Heart left ventricle (tissue), 16 donors: ENCODE measurements around the gene GOLGA2. TPM values are rescaled to one million over a fixed set of nuclear protein-coding genes. Genes with fewer than 3 reads are reported as not detected.

Experiments
- ATAC-seq, 4 donors: fragments of 200-7000 bp; cut with Tn5 transposase; one replicate each; pipeline ENCODE4 v1.9.1; 2020 to 2022; ENCODE audit warnings: moderate library complexity in 4 of 4, mild to moderate bottlenecking in 3 of 4, moderate number of reproducible peaks in 1 of 4
- DNase-seq, 5 donors: peaks; one replicate each; pipeline ENCODE4 v3.0.0-alpha.2; 2020
- H3K27ac ChIP-seq, 12 donors: fragments of 200-600 bp; sonication (generic) in 4 of 12; one replicate each; pipeline versions ENCODE4 v1.5.0 to v1.8.0; 2016 to 2022; ENCODE audit warnings: mild to moderate bottlenecking in 2 of 12
- H3K27me3 ChIP-seq, 9 donors: fragments of 200-600 bp; sonication (generic) in 2 of 9; one replicate each; pipeline versions ENCODE4 v1.5.1 to v1.8.0; 2016 to 2022; ENCODE audit warnings: mild to moderate bottlenecking in 3 of 9
- H3K36me3 ChIP-seq, 9 donors: fragments of 200-600 bp; sonication (generic) in 2 of 9; one replicate each; pipeline versions ENCODE4 v1.5.0 to v1.8.0; 2018 to 2022; ENCODE audit warnings: mild to moderate bottlenecking in 2 of 9
- H3K4me1 ChIP-seq, 12 donors: fragments of 200-600 bp; sonication (generic) in 4 of 12; one replicate each; pipeline versions ENCODE4 v1.5.0 to v1.8.0; 2016 to 2022; ENCODE audit warnings: mild to moderate bottlenecking in 3 of 12
- H3K4me3 ChIP-seq, 12 donors: fragments of 200-600 bp; sonication (generic) in 4 of 12; one replicate each; pipeline versions ENCODE4 v1.5.0 to v1.8.0; 2017 to 2022; ENCODE audit warnings: mild to moderate bottlenecking in 9 of 12, moderate library complexity in 4 of 12
- H3K9me3 ChIP-seq, 12 donors: fragments of 200-600 bp; sonication (generic) in 4 of 12; one replicate each; pipeline versions ENCODE4 v1.5.0 to v1.8.0; 2016 to 2022; ENCODE audit warnings: mild to moderate bottlenecking in 1 of 12
- POLR2A ChIP-seq, 2 donors: fragments of 450-650 bp; IDR thresholded peaks; one replicate each; pipeline ENCODE4 v1.6.1; 2017; ENCODE audit warnings: antibody characterized with exemption in 2 of 2, mild to moderate bottlenecking in 2 of 2, moderate library complexity in 2 of 2
- WGBS, 4 donors: extraction: QIAGEN DNeasy Blood & Tissue Kit in 2 of 4; methylation state at CpG; one replicate each; pipeline versions ENCODE4 v1.1.5 to v1.1.7; 2013 to 2018; 5-methylcytosine and 5-hydroxymethylcytosine counted together
- intact Hi-C, 10 donors: fragments of 100-400 bp; cut with DNase I; formaldehyde crosslinking; loops; one replicate each; pipeline versions ENCODE4 v1.11.1 to v1.14.2; 2022
- polyA plus RNA-seq, 2 donors: library from polyadenylated mRNA; stranded (reverse); fragments of 200-250 nt; gene quantifications; one replicate each; pipeline ENCODE4 v1.2.3, GENCODE V29; 2013
- total RNA-seq, 9 donors: library from RNA; depleted of rRNA in 2 of 9; stranded (reverse); fragments of >200 nt in 2 of 9; fragmentation: NEBNext Ultra II Directional in 3 of 9; extraction: Animal tissue kit (Norgen Biotek cat#: 25700) in 3 of 9; gene quantifications; one replicate each; pipeline versions ENCODE4 v1.1.0 to v1.2.4, GENCODE V29; 2016 to 2023
- TF ChIP-seq, protein P1 (sequence below), 12 donors: fragments of 200-600 bp; sonication (generic) in 4 of 12; IDR thresholded peaks; one replicate each; pipeline versions ENCODE4 v1.5.0 to v1.8.0; 2018 to 2022; ENCODE audit warnings: antibody characterized with exemption in 12 of 12, mild to moderate bottlenecking in 5 of 12
- donor health status: ischemic (EF 13 %, LVEDD 7.1; RV severe dilation, severe dysfunction).
- donor health status: healthy with polysubstance abuse.
- donor health status: DM: no; HTN: yes; CAD: no.
- donor health status: DM: no; HTN: no; CAD: no.
- donor health status: ischemic (EF 25% LVEDD 6.9; RV normal size, moderate dysfunction).
- donor health status: ischemic (EF 25% LVEDD 5.7; RV mildly dilated, moderate dysfunction).
- donor health status: healthy.
- donor health status: DM: yes; HTN: yes; CAD: no.
- donor health status: ischemic (EF 35%, LVEDD 5.7; RV mildly dilated, moderate dysfunction).
- donor health status: nonischemic (EF 11% LVEDD 7.7; RV severe dilation, severe dysfunction).
- donor health status: DM: yes; HTN: yes; CAD: no.
- donor health status: PGD.
- donor health status: ischemic (EF 29% LVEDD 5.4; RV normal size, mild dysfunction).
- donor health status: nonischemic (EF 23%, LVEDD 6.1; RV moderate dilation, normal function).

GOLGA2 gene
- total and polyA plus RNA-seq, 11 donors: 68.5 to 144 (median 87.4) TPM

- no peaks in the 10 kb centered on the region for H3K4me1 ChIP-seq
- peak in 1 of 5 donors; percentile 6 for DNase-seq
- intact Hi-C loops: no loop called here
- no peak for TF ChIP-seq POLR2A (IDR thresholded peaks at IDR 0.05)
- TF ChIP-seq, protein P1, sequence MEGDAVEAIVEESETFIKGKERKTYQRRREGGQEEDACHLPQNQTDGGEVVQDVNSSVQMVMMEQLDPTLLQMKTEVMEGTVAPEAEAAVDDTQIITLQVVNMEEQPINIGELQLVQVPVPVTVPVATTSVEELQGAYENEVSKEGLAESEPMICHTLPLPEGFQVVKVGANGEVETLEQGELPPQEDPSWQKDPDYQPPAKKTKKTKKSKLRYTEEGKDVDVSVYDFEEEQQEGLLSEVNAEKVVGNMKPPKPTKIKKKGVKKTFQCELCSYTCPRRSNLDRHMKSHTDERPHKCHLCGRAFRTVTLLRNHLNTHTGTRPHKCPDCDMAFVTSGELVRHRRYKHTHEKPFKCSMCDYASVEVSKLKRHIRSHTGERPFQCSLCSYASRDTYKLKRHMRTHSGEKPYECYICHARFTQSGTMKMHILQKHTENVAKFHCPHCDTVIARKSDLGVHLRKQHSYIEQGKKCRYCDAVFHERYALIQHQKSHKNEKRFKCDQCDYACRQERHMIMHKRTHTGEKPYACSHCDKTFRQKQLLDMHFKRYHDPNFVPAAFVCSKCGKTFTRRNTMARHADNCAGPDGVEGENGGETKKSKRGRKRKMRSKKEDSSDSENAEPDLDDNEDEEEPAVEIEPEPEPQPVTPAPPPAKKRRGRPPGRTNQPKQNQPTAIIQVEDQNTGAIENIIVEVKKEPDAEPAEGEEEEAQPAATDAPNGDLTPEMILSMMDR (IDR thresholded peaks at IDR 0.05): no peak
- H3K4me3 ChIP-seq: no peak overlapping the region
- H3K27me3 ChIP-seq: no peaks in the 10 kb centered on the region
- 79 to 91% (median 89%) methylated on average over 10 of the region's 10 CpGs for WGBS, 4 donors
- H3K27ac ChIP-seq: no peak overlapping the region
- H3K36me3 ChIP-seq: peaks cover 4 to 93% (median 87%) of the 10 kb centered on the region in 9 donors
- ATAC-seq: no peak
- H3K9me3 ChIP-seq: no peaks in the 10 kb centered on the region
These were observed 10.4 kb downstream of the GOLGA2 start for GRCh38 chr9:128265348-128265847.

DNA sequence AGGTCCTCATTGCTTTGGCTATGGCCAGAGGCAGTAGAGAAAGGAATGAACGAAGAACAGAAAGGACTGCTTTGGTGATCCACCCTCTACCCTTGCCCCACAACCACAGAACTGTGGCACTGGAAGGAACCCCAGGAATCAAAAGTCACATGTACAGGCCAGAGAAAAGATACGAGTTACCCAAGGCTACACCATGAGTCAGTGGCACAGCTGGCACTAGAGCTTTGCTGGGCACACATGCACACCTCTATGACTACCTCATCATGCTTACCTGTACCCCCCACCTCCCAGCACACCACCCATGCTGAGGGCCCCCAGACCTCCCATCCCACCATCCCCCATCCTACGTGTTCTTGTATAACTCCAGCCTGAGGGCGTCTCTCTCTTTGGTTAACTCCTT lies 13.1 kb downstream of the GOLGA2 start:
- H3K27me3 ChIP-seq: no peaks in the 10 kb centered on the region
- 81 to 88% (median 85%) methylated on average over 4 of the region's 4 CpGs for WGBS, 4 donors
- intact Hi-C loops: no loop called here
- H3K4me3 ChIP-seq: no peak overlapping the region
- H3K9me3 ChIP-seq: no peaks in the 10 kb centered on the region
- TF ChIP-seq, protein P1 (IDR thresholded peaks at IDR 0.05): no peak
- TF ChIP-seq POLR2A (IDR thresholded peaks at IDR 0.05): no peak
- H3K27ac ChIP-seq: no peak overlapping the region
- H3K4me1 ChIP-seq: no peaks in the 10 kb centered on the region
- DNase-seq: no peak
- ATAC-seq: no peak
- peaks cover 4 to 99% (median 97%) of the 10 kb centered on the region in 9 donors for H3K36me3 ChIP-seq

DNA sequence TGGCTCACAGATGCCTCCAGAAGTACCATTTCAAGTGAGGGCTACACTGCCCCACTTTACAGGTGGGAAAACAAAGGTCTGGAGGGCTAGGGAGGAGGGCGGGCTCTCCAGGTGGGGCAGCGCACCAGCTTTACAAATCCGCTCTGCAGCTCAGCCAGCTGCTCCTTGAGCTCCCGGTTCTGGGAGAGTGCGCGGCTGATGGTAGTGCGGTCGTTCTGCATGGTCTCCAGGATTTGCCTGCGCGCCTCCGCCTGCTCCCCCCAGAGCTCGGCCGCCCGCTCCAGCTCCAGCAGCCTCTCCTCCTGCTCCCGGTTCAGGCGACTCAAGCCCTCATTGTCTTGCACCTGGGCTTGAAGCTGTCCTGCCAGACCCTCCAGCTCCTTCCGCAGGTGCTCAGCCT lies 15.5 kb downstream of the GOLGA2 start:
- Histone ChIP-seq H3K4me1 (peaks cover 0 to 3% (median 0%) of the 10 kb centered on the region in 12 donors), H3K4me3 (no peak overlapping the region), H3K27me3 (no peaks in the 10 kb centered on the region), H3K36me3 (peaks cover 4 to 99% (median 90%) of the 10 kb centered on the region in 9 donors), H3K9me3 (no peaks in the 10 kb centered on the region), H3K27ac (no peak overlapping the region)
- DNase-seq (no peak), ATAC-seq (no peak)
- 94 to 97% (median 95%) methylated on average over 14 to 17 of the region's 17 CpGs for WGBS, 4 donors
- intact Hi-C loops: no loop called here
- TF ChIP-seq, protein P1 (IDR thresholded peaks at IDR 0.05): no peak
- no peak for TF ChIP-seq POLR2A (IDR thresholded peaks at IDR 0.05)

DNA sequence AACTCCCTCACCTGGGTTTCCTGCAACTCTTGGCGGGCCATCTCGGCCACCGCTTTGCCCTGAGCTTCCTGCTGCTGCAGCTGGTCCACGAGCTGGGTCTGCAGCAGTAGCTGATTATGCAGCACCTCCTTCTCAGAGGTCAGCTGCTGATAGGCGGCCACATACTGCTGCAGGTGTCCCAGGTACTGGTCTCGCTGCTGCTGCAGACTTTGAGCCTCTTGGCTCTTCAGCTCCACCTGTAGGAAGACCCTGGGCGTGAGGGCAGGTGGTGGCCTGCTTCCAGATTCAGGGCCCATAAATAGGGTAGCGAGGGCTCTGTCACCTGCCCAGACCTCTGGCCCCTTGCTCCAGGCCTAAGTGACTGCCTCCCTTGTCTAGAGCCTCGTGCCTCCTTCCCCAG lies 16.7 kb downstream of the GOLGA2 start:
- intact Hi-C loops: loop anchor here in 1 of 10 donors (10.0 kb wide), 1 partner anchor 54 kb away; the partner anchor contains the start of gene DNM1
- no peak overlapping the region for H3K4me3 ChIP-seq
- H3K4me1 ChIP-seq: peaks cover 0 to 3% (median 0%) of the 10 kb centered on the region in 12 donors
- H3K9me3 ChIP-seq: no peaks in the 10 kb centered on the region
- ATAC-seq (no peak), DNase-seq (no peak)
- TF ChIP-seq POLR2A (IDR thresholded peaks at IDR 0.05): no peak
- TF ChIP-seq, protein P1 (IDR thresholded peaks at IDR 0.05): no peak
- no peak overlapping the region for H3K27ac ChIP-seq
- no peaks in the 10 kb centered on the region for H3K27me3 ChIP-seq
- 87 to 91% (median 88%) methylated on average over 9 of the region's 9 CpGs for WGBS, 4 donors
- peaks cover 4 to 88% (median 79%) of the 10 kb centered on the region in 9 donors for H3K36me3 ChIP-seq
